ENCODE results near the gene ZMYND8. TPM values are rescaled to one million over a fixed set of nuclear protein-coding genes. Genes with fewer than 3 reads are reported as not detected.
A peak's percentile ranks its signal among the peaks of the same experiment; 100 is the strongest.

ZMYND8 gene
- total and polyA plus RNA-seq, 2 of the 8 experiments (the other 6 are each of a cell fraction or from before 2014, with no cell fraction given): 50.5 to 163 TPM

DNA sequence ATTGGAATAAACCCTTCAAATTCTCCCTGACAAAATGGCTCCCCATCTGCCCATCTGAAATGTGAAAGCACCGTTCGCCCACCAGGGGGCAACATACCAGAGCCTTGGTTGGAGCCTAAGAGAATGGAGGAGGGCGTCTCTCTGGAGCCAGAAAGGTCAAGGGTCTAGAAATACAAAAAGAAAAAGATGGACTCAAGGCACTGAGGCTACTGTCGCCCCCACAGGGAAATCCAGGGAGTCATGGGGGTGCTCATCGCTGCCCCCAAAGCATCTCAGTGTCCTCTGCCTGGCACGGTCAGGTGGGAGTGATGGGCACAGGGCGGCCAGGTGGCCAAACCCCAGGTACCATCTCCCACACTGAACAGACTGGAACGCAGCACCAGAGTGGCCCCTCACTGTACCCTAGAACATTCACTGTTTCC lies 136.3 kb downstream of the ZMYND8 start:
- Histone ChIP-seq H3K27me3 (replicated peaks in 1 of 4; ENCODE audit: control insufficient read depth in 3 of 4, extremely low read depth in 1 of 4, insufficient read depth in 3 of 4, low read length in 3 of 4) (no peaks in the 10 kb centered on the region), H2AK5ac (ENCODE audit: low read depth, low read length) (no peak overlapping the region), H3K79me2 (ENCODE audit: control insufficient read depth in 1 of 2, insufficient read depth in 2 of 2, low read length in 2 of 2) (peaks cover 0 to 23% of the 10 kb centered on the region in 2 experiments; a peak in 2 of 4 replicates), H2BK5ac (ENCODE audit: low read depth, low read length) (no peak overlapping the region), H2BK120ac (replicated peaks; ENCODE audit: low read depth, low read length) (no peak overlapping the region), H2BK15ac (ENCODE audit: low read length) (no peak overlapping the region), H3K4ac (replicated peaks; ENCODE audit: insufficient read length, low read depth, low read length) (no peak overlapping the region), H3K79me1 (ENCODE audit: low read depth, low read length) (peaks cover 6% of the 10 kb centered on the region), H3K18ac (ENCODE audit: extremely low read depth, low read length) (no peak overlapping the region), H3K23me2 (ENCODE audit: low read depth, low read length) (no peaks in the 10 kb centered on the region), H4K8ac (ENCODE audit: extremely low read depth, insufficient read depth, low read length) (no peak overlapping the region), H4K91ac (replicated peaks; ENCODE audit: insufficient read length, low read length) (no peak overlapping the region), H3K14ac (ENCODE audit: insufficient read length) (no peak overlapping the region), H3K9ac (replicated peaks in 1 of 4; ENCODE audit: extremely low read depth in 1 of 4, low read depth in 3 of 4, low read length in 3 of 4) (no peak overlapping the region), H3K56ac (replicated peaks; ENCODE audit: insufficient read length, low read depth, low read length) (no peak overlapping the region), H3K27ac (ENCODE audit: low read depth, low read length) (no peak overlapping the region), H2BK20ac (ENCODE audit: low read length) (no peak overlapping the region), H3K36me3 (ENCODE audit: control insufficient read depth in 2 of 4, insufficient read depth in 4 of 4, low read length in 3 of 4) (peaks cover 31 to 92% (median 65%) of the 10 kb centered on the region in 4 experiments), H3K4me3 (ENCODE audit: extremely low read depth in 1 of 4, insufficient read depth in 2 of 4, low read depth in 3 of 4, low read length in 4 of 4) (no peak overlapping the region), H4K5ac (ENCODE audit: insufficient read length, low read depth, low read length) (no peak overlapping the region), H4K20me1 (replicated peaks in 1 of 2; ENCODE audit: control insufficient read depth in 1 of 2, insufficient read depth in 2 of 2, low read length in 2 of 2) (peaks cover 0 to 4% of the 10 kb centered on the region in 2 experiments), H3K9me3 (ENCODE audit: insufficient read depth in 2 of 2, low read depth in 1 of 2, low read length in 1 of 2) (no peaks in the 10 kb centered on the region), H2BK12ac (ENCODE audit: low read depth, low read length) (no peak overlapping the region), H2AFZ (ENCODE audit: low read length) (no peak overlapping the region), H3K23ac (ENCODE audit: insufficient read length) (no peak overlapping the region), H3K4me2 (ENCODE audit: insufficient read depth in 1 of 2, low read depth in 2 of 2, low read length in 2 of 2) (no peak overlapping the region), H3K4me1 (replicated peaks in 1 of 4; ENCODE audit: control insufficient read depth in 3 of 4, insufficient read depth in 4 of 4, low read length in 3 of 4) (no peaks in the 10 kb centered on the region)
- no peak for FAIRE-seq
- DNase-seq (ENCODE audit: low read depth in 1 of 2, low spot score in 2 of 2): peak in 1 of 2 experiments; percentile 84
- ChIA-PET POLR2A (ENCODE audit: partially characterized antibody) (no interaction called here), CTCF (ENCODE audit: partially characterized antibody) (interaction anchor here (0.6 to 2.4 kb wide), 6 partner anchors 18 to 353 kb away, joined by 3 to 15 read pairs (median 5); no protein-coding TSS in a partner anchor)
- 94% methylated on average over 8 of the region's 8 CpGs; no CpG with 5 or more reads in 1 of the 2 experiments for WGBS, 2 experiments (ENCODE audit: extremely low coverage in 1 of 2, insufficient coverage in 1 of 2, insufficient read length in 1 of 2, insufficient replicate concordance in 2 of 2, low coverage in 1 of 2, low lambda C conversion rate in 2 of 2, missing lambda C conversion rate in 1 of 2)
- TF ChIP-seq ZNF274 (IDR thresholded peaks at IDR 0.05; ENCODE audit: borderline replicate concordance, extremely low read depth, low read length): no peak
- TF ChIP-seq CBX8 (IDR thresholded peaks at IDR 0.05; ENCODE audit: borderline replicate concordance, low read depth, low read length): no peak
- TF ChIP-seq SP2 (IDR thresholded peaks at IDR 0.05; ENCODE audit: low read length): no peak
- no peak for TF ChIP-seq CEBPB (IDR thresholded peaks at IDR 0.05; ENCODE audit: low read depth, low read length)
- TF ChIP-seq ASH2L (IDR thresholded peaks at IDR 0.05; ENCODE audit: low read length): no peak
- TF ChIP-seq BRCA1 (IDR thresholded peaks at IDR 0.05; ENCODE audit: low read depth, low read length): no peak
- TF ChIP-seq CHD2 (IDR thresholded peaks at IDR 0.05; ENCODE audit: low read length): no peak
- peak; percentile 26 to 48; a peak in 2 of 4 replicates for TF ChIP-seq RAD21 (IDR thresholded peaks at IDR 0.05 in 1 of 2, conservative IDR thresholded peaks at IDR 0.05 in 1 of 2; ENCODE audit: low read depth in 2 of 2, low read length in 2 of 2)
- no peak for TF ChIP-seq SIN3A (conservative IDR thresholded peaks at IDR 0.05 in 1 of 2, IDR thresholded peaks at IDR 0.05 in 1 of 2; ENCODE audit: low read depth in 1 of 2, low read length in 2 of 2)
- TF ChIP-seq JUND (IDR thresholded peaks at IDR 0.05; ENCODE audit: low read length): no peak
- TF ChIP-seq KDM1A (IDR thresholded peaks at IDR 0.05; ENCODE audit: borderline replicate concordance, low read length): no peak
- no peak for TF ChIP-seq NRF1 (IDR thresholded peaks at IDR 0.05; ENCODE audit: low read depth, low read length)
- no peak for TF ChIP-seq SAP30 (IDR thresholded peaks at IDR 0.05; ENCODE audit: insufficient read depth, insufficient replicate concordance, low read length)

All from H1 (cell line).